AG08395 (cell line): ENCODE results near the gene ROCK1.
"Not testable (repeated sequence)": the region's sequence is repeated elsewhere in the genome, so short reads cannot be mapped to it uniquely, and the experiment has no call there.

Experiments used
- DNase-seq: peaks from one replicate; pipeline ENCODE4 v3.0.0; 2012; ENCODE audit warnings: mixed read lengths, low spot score

The ROCK1 gene

GRCh38 chr18:21052385-21052784 lies 59.2 kb downstream of the ROCK1 start:
- no peak for DNase-seq

- DNase-seq: no peak
Observed at GRCh38 chr18:21051620-21052019, 60.0 kb downstream of the ROCK1 start.

DNA sequence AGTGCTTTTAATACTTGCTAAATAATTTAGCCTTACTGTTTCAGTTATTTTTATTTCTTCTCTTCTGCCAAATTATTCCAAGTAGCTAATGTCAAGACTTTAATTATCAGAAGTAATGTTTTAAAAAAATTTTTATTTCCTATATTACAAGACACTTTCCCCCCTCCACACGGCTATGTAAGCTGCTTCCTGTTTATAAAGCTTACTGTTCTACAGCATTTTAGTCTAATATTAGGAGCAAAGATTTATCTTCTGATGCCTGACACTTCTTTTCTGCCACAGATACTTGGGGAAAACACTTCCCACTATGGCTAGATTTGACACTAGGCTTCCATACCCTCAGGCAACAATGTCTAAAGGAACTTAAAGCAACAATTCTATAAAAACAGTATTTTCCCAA lies 62.3 kb downstream of the ROCK1 start:
- DNase-seq: no peak

- DNase-seq: no peak
Observed at GRCh38 chr18:21047126-21047525, 64.5 kb downstream of the ROCK1 start.

GRCh38 chr18:21040466-21040865 lies 71.1 kb downstream of the ROCK1 start:
- no peak for DNase-seq

- DNase-seq: no peak
Observed at GRCh38 chr18:21038201-21038600, 73.4 kb downstream of the ROCK1 start.

DNA sequence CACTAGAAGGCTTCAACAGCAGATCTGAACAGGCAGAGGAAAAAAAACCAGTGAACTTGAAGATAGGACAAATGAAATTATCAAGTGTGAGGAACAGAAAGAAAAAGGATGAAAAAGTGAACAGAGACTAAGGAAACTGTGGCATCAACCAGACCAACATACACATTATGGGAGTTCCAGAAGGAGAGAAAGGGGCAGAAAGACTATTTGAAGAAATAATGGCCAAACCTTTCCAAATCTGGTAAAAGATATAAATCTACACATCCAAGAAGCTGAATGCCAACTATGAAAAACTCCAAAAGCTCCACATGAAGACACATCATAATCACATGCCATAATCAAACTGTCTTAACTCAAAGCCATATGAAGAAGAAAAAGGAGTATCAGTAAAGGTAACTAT lies 79.8 kb downstream of the ROCK1 start:
- no peak for DNase-seq

DNA sequence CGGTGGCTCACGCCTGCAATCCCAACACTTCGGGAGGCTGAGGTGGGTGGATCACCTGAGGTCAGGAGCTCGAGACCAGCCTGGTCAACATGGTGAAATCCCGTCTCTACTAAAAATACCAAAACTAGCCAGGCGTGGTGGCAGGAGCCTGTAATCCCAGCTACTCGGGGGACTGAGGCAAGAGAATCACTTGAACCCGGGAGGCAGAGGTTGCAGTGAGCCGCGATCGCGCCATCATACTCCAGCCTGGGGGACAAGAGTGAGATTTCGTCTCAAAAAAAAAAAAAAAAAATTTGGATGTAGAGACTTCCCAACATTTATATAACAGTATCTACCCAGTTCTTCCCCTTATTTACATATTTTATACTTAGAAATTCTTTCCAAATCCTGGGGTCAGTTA lies 93.4 kb downstream of the ROCK1 start:
- DNase-seq: not testable (repeated sequence)

- no peak for DNase-seq
Observed at GRCh38 chr18:21012308-21012707, 99.3 kb downstream of the ROCK1 start.

- peak; percentile 79 for DNase-seq
Observed at GRCh38 chr18:21004726-21005125, 106.9 kb downstream of the ROCK1 start.

DNA sequence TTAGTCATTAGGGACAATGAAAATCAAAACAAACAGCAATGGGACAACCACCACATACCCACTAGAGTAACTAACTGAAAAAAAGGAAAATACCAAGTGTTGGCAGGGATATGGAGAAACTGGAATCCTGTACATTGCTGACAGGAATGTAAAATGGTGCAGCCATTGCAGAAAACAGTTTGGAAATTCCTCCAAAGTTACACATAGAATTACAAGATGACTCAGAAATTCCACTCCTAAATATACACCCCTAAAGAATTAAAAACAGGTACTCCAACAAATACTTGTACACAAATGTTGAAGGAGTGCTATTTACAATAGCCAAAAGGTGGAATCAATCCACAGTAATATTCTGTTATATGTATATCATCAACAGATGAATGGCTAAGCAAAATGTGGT lies 110.9 kb downstream of the ROCK1 start:
- DNase-seq: no peak

- no peak for DNase-seq
Observed at GRCh38 chr18:20997371-20997770, 114.2 kb downstream of the ROCK1 start.

DNA sequence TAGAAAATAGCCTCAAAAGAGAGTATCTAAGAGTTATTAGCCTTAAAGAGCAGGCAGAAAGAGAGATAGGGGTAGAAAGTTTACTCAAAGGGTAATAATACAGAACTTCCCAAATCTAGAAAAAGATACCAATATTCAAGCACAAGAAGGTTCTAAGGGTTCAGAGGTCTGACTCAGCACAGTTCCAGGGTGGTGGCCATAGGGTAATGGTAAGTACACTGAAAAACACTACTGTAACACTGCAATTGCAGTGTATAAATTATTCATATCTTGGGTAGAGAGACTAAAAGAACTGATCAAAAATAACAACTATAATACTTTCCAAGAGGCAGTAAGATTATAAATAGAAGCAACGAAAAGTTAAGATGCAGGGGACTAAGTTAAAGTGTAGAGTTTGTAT lies 115.2 kb downstream of the ROCK1 start:
- no peak for DNase-seq

- DNase-seq: no peak
Observed at GRCh38 chr18:20988726-20989125, 122.9 kb downstream of the ROCK1 start.

- DNase-seq: no peak
Observed at GRCh38 chr18:20975077-20975476, 136.5 kb downstream of the ROCK1 start.

DNA sequence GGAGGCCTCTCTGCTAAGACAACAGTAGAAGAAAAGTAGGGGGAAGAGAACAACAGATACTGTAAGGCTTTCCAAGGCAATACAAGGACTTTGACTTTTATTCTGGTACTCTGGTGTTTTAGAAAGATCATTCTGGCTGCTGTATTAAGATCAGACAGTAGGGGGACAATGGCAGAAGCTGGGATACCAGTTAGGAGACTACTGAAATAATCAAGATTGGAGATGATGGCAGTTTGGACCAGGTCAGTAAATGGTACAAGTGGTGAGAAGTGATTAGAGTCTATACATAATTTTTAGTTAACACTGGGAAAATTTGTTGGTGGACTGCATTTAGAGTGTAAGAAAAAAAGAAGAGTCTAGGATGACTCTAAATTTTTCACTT lies 139.7 kb downstream of the ROCK1 start:
- DNase-seq: peak; percentile 44

DNA sequence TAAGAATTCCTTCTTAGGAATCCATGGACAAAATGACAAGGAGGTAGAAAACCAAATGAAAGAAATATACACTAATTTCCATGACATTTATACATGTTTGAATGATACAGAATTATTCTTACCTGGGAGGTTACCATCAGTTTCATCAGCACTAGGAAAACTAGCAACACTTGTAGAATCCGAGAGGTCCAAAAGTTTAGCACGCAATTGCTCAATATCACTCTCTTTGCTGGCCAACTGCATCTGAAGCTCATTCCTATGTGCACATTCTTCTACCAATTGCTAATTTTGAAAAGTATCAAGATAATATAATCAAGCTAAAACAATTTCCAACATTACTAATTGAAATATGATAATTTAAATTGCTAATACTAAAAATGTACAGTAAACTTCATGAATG lies 144.8 kb downstream of the ROCK1 start:
- DNase-seq: no peak

DNA sequence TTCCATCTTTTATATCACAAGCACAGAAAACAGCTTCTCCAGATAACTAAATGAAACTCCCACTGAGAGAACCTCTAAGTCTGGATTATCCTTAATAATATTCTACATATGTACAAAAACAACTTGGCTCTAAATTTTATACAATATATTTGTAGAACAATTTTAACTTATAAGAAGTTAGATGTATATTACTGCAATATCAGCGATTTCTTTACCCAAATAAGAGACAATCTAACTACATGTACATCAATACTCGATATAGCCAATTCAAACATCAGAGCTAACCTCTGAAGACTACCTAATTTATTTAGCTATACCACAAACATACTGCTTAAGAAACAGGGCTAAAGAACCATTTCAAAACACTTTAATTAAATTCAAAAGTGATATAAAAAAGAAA lies 148.6 kb downstream of the ROCK1 start:
- no peak for DNase-seq

- DNase-seq: no peak
Observed at GRCh38 chr18:20960735-20961134, 150.9 kb downstream of the ROCK1 start.

DNA sequence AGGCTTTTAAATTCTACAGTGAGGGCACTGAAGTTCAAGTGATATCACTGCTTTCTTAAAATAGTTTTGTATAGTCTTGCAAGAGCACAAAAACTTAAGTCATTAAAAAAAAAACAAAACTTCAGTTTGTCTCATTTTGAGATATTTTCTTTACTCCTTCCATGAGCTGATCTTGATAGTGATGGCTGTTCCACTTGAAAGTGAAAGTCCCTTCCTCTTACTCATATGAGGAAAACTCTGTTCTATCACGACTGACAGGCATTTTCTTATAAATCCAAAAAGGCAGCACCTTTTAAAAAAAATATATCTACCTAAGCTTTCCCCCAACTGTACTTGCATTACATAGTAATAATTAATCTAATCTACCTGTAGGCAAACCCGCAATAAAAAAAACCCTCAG lies 160.8 kb downstream of the ROCK1 start:
- DNase-seq: not testable (repeated sequence)
